ENCODE measurements around the gene CREB3L4. TPM values are rescaled to one million over a fixed set of nuclear protein-coding genes. Genes with fewer than 3 reads are reported as not detected.

Gene CREB3L4
- total and polyA plus RNA-seq, 2 of the 13 experiments (the other 11 are each of a cell fraction or from before 2014, with no cell fraction given), result 9.9 to 18.7 TPM

- TF ChIP-seq NFAT5 (CRISPR knock-in tag; IDR thresholded peaks at IDR 0.05) (no peak), ZSCAN20 (CRISPR knock-in tag; IDR thresholded peaks at IDR 0.05; ENCODE audit: borderline replicate concordance) (no peak), SRSF1 (optimal IDR thresholded peaks at IDR 0.05; ENCODE audit: low read depth, low read length) (no peak), TEAD3 (CRISPR knock-in tag; optimal IDR thresholded peaks at IDR 0.05; ENCODE audit: borderline replicate concordance) (no peak), ZNF335 (CRISPR knock-in tag; IDR thresholded peaks at IDR 0.05) (peak; percentile 67; the same call in 1 of the 2 replicates), GABPA (IDR thresholded peaks at IDR 0.05; ENCODE audit: low read depth, low read length) (no peak), GABPA (CRISPR knock-in tag; IDR thresholded peaks at IDR 0.05; ENCODE audit: low read depth) (peak; percentile 75), SALL1 (CRISPR knock-in tag; IDR thresholded peaks at IDR 0.05) (peak; percentile 82), NFE2 (CRISPR knock-in tag; IDR thresholded peaks at IDR 0.05) (no peak), TAF15 (IDR thresholded peaks at IDR 0.05; ENCODE audit: low read depth, low read length, poor library complexity, severe bottlenecking) (no peak), ETV6 (CRISPR knock-in tag; conservative IDR thresholded peaks at IDR 0.05) (no peak; the same call in 1 of the 2 replicates), ZNF24 (IDR thresholded peaks at IDR 0.05) (0 out of 2 replicates have a peak, but pooled peaks have one; percentile 35), ZNF589 (CRISPR knock-in tag; conservative IDR thresholded peaks at IDR 0.05) (peak; percentile 30; the same call in 1 of the 2 replicates), ZNF597 (CRISPR knock-in tag; IDR thresholded peaks at IDR 0.05) (no peak), ZBTB4 (CRISPR knock-in tag; IDR thresholded peaks at IDR 0.05; ENCODE audit: borderline replicate concordance) (no peak), ZNF672 (CRISPR knock-in tag; IDR thresholded peaks at IDR 0.05) (no peak), ZKSCAN1 (IDR thresholded peaks at IDR 0.05; ENCODE audit: low read length) (no peak), ZNF124 (CRISPR knock-in tag; IDR thresholded peaks at IDR 0.05) (peak; percentile 39; the same call in 1 of the 2 replicates), ZNF660 (CRISPR knock-in tag; IDR thresholded peaks at IDR 0.05; ENCODE audit: borderline replicate concordance, low read depth) (no peak), REPIN1 (CRISPR knock-in tag; IDR thresholded peaks at IDR 0.05; ENCODE audit: borderline replicate concordance, low read depth) (peak; percentile 76)
Observed at GRCh38 chr1:153977250-153978240, 9.8 kb downstream of the CREB3L4 start, which contains the start of gene JTB (continued).

All from HepG2 (cell line).